HG03575 (cell line): ENCODE results near the gene GDPGP1.

Source experiments
- ATAC-seq: cut with Tn5 transposase; IDR thresholded peaks from one replicate; pipeline ENCODE4 v1.9.1; 2021; ENCODE audit not compliant: unreplicated experiment, insufficient number of reproducible peaks, low FRiP score; ENCODE audit errors: extremely low read depth

Gene GDPGP1

DNA sequence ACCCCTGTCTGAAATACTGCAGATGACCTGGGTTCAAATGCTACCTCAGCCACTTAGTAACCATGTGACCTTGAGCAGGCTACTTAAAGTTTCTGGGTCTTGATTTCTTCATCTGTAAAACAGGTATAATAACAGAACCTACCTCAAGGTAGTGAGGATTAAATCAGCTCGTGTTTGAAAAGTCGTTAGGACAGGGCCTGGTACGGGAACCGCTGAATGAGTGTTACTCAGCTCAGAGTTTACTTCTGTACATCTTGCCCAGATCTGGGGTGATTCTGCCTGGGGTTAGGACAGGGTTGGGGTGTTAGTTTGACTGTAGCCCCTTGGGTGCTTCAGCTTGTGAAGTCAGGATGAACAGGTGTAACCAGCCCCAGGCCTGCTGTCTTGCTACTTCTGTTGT, 31.1 kb upstream of the GDPGP1 start:
- no peak for ATAC-seq

DNA sequence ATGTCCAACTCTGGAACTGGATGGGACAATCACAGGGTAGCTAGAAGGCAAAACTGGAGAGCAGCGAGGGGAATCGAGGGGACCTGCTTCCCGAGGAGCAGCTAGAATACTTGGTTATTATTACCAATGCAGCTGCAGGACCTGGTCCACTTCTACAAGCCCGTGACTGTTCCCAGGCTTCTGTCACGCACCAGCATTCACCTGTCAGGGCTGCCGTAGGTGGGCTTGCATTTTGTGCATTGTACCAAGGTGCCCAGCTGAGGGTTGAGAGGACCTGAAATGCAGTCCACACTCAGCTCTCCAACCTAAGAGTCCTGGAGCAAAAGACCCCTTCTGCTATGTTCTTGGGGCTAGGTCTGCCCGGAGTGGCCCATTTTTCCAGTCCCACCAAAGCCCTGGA, 30.5 kb upstream of the GDPGP1 start:
- no peak for ATAC-seq

DNA sequence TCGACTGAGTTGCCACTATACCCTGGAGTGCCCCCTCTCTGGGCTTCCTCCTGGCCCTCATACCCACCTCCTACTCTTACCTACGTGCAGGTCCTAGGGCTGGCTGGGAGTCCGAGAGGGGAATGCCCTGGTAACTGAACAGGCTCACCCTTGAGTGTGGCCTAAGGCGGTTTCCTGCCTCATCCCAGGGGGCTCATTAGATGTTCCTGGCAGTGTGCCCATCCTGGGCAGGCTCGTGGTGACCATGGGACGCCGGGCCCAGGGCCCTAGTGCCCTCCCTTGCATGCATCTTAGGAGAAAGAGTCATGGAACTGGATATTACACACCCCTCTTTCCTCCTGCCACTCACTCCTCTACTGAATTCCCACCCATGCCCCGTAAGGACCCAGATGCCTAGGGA, 30.1 kb upstream of the GDPGP1 start:
- no peak for ATAC-seq

DNA sequence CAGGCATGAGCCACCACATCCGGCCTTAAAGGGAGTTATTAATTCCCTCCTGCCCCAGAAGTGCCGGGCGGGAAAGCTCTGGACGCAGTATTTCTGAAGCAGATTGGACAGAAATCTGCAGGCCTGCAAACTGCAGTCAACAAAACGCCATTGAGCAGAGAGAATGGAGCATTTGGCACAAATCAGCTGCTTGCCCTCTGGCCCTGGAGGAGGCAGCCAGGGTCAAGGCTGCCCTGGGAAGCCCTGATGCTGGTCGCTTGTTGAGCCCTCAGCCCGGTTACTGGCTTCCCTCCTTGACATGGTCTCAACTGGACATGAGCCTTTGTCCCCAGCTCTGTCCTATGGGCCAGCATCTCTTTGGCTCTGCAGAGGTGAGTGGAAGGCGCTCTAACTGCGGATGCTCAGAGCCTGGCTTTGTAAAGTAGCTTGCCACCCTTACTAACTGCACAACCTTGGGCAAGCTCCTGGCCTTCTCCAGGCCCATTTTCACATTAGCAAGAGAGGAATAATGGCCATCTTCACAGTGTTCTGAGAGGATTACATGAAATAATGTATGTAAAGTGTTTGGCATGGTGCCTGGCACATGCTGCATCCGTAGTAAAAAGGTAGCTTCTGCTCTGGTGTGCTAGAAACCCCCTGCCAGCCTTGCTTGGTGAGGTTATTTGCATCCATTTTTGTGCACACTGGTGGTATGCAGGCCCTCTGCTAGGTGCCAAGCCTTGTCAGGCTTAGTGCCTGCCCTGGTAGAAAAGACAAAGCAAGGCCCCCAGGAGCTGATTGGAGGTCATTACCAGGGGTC, 28.8 kb upstream of the GDPGP1 start:
- ATAC-seq: no peak

DNA sequence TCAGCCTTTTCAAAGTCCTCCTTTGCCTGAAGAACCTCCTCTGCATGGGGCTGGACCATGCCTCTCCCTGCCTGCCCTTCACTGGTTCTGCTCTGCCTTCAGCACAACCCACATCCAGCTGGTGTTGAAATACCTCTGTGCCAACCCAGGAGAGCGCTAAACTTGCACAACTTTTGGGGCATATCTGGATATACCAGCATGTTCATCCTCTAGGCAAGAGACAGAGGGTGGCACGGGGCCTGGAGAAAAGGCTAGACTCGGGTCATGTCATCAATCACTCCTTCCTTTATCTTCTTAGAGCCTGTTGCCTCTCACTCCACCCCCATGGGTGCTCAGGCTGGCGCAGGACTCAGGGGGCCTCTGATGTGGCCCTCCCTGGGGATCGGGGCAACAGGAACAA, 28.1 kb upstream of the GDPGP1 start:
- no peak for ATAC-seq

DNA sequence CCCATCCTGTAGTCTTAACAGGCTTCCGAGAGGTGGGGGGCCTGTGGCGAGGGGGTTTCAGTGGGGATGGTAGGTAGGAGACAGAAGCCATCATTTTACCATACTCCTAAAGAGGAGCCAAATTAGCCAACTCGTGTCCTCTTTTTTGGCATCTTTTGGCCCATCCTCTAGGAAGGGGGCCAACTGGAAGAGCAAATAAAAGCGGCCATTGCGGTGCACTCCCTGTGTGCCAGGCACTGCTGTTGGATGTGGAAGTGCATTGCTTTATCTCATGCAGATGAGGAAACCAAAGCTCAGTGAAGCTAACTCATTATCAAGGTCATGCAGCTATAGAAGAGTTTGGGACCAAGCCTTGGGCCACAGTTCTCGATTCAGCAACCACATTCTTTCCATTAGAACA, 26.8 kb upstream of the GDPGP1 start:
- no peak for ATAC-seq

DNA sequence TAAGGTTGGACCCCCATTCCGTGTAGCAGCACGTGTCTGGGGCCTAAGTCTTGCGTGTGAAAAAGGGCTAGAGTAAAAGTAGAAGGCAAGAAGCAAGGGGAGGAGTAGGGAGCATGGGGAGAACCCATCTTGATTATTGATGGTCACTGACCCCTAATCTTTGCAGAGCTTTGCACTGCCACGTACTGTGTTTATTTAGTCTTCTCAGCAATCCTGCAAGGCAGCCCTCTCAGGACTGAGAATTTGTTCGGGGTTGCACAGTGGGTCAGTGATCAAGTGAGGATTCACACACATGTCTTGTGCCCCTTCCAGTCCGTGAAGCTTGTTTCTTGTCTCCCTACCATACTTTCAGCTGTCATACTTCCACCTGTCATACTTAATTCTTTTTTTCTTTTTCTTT, 25.7 kb upstream of the GDPGP1 start:
- no peak for ATAC-seq

DNA sequence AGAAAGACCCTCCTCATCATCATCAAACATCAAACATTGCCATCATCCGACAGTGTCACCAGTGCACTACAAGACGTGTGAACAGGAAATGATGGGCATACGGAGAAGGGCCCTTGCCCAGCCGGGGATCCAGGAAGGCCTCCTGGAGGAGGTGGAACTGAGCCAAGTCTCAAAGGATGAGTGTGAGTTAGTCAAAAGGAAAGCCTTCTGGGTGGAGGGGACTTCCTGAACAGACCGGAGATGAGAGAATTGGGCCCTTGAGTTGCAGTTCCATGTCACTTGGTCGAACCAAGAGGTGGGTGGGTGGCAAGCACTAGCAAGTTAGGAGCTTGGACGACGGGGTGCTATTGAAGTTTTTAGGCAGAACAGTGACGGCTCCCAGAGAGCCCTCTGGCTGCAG, 24.4 kb upstream of the GDPGP1 start:
- no peak for ATAC-seq

DNA sequence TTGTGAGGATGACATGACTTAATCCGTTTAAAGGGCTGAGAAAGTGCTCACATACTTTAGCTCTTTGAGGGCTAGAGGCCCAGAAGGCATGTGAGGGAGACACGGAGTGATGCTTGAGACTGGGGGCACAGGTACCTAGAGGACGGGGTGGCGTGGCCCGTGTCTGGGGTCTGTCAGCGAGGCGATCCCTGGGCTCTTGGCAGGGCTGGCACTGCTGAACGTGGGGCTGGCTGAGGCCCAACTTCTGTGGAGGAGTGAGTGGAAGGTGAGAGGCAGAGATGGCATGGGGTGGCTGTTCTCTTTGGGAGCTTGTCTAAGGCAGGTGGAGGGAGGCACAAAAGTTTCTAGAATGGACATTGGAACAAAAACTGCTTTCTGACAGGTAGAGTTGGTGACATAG, 23.4 kb upstream of the GDPGP1 start:
- no peak for ATAC-seq

DNA sequence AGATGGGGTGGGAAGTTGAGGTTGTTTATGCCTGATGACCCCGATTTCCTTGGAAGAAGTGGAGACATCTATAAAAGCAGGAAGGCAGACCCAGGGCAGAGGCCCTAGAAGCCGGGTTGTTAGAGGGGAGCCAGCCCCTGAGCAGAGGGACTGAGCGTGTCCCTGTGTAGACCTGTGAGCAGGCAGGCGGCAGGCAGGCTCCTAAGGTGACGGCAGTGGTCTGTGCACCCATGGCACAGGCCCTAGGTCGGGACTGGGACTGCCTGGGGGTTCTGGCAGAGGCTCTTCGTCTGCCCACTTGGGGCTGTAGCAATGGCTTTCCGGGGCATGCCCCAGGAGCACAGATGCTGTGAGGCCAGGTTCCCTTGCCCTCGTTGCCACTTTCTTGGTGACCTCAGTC, 23.0 kb upstream of the GDPGP1 start:
- ATAC-seq: no peak

DNA sequence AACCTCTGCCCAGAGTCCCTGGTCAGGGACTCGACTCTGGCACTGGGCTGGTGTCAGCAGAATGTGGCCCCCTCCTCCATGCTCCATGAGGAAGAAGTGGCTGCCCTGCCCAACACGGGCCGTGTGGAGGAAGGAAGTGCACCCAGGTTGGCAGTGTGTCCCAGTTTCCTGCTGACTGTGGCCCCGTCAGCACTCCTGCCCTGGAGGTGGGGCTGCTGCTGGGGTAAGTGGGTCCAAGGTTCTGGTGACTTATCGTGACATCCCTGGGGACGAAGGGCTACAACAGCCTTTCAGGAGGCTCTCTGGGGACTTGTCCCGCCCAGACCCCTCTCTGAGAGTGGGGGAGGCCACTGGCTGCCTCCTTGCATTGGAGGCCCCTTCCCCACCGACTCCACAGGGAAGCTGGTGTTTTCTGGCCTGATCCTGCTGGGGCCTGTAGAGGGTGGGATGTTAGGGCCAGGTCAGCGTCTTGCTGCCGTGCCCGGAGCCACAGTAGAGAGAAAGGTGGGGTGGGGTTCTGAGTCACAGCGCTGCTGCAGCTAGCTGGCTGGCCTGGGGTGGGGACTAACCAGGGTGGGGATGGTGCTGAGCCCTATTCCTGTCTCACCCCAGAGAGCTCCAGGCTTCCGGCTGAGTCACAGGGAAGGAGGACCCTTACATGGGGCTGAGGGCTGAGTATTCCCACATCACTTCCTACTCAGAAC, 22.4 kb upstream of the GDPGP1 start:
- no peak for ATAC-seq

DNA sequence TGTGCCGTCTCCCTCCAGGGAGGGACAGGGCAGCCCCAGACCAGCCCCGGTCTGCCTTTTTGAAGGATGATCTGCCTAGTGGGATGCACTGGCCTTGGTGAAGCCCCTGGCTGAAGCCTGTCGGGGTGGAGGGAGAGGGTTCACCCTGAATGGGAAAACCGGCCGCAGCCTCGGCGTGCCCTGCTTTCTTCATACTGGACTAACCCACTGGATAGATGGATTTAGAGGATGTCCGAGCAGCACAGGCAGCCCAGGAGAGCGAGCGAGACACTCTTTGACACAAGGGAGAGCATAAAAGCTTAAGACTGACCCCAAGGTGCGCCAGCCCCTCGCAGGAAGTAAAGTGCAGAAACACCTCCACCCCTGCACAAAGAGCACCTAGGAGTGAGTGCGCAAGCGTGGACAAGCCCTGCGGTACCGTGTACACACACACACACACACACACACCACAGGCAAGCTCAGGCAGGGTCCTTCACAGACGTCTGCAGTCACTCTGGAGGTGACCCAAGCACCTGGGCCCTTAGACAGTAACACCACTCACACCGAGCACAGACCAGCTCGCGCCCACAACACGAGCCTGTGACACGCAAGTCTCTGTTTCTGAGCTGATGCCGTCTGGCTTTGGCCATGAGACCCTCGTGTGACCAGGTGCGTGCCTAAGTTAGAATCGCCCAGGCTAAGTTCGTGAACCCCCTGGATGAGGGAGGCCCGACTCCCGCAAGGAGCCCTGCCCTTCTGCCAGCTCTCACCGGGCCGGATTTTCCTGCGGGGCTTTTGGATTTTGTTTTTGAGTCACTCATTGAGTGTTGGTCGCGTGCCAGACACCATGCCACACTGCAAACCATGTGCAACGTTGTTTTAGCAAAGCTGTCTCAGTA, 21.5 kb upstream of the GDPGP1 start:
- ATAC-seq: no peak

DNA sequence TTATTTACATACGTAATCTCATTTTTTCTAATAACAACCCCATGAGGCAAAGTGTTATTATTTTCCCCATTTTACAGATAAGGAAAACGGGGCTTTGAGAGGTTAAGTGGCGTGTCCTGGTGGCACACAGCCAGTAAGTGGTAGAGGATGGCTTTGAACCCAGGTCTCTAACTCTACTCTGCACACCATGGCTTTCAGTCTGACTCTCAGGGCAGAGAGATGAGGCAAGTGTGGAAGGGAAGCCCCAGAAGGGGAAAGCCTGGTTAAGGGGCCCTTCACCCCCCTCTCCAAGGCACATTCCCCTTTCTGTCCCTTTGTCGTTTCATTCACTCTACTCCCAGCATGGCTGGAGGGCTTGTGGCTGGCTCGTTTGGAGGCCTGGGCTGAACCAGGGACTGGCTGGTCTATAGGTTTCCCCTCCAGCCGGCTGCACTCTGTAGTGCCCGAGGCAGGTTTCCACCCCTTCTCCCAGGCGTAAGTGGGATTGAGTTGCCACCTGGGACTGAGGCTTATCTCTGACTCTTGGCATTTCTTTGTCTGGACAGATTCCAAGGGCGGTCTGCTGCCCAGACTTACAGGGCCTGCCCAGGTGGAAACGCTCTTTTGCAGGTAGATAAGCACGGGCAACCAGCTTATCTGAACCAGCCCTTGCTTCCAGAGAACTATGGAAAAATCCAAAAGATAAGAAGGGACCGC, 20.7 kb upstream of the GDPGP1 start:
- ATAC-seq: no peak

DNA sequence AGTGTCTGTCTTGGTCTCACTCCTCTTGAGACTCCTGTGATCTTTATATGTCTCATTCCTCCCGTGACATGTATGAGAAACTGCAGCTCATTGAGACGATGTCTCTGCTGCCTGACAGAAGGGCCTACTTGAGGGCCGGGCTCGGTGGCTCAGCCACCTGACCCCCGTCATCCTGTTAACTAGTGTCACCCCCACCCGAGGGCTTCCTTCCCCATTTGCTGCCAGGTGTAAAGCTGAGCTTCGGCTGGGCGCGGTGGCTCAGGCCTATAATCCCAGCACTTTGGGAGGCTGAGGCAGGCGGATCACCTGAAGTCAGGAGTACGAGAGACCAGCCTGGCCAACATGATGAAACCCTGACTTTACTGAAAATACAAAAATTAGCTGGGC, 20.2 kb upstream of the GDPGP1 start:
- ATAC-seq: no peak

DNA sequence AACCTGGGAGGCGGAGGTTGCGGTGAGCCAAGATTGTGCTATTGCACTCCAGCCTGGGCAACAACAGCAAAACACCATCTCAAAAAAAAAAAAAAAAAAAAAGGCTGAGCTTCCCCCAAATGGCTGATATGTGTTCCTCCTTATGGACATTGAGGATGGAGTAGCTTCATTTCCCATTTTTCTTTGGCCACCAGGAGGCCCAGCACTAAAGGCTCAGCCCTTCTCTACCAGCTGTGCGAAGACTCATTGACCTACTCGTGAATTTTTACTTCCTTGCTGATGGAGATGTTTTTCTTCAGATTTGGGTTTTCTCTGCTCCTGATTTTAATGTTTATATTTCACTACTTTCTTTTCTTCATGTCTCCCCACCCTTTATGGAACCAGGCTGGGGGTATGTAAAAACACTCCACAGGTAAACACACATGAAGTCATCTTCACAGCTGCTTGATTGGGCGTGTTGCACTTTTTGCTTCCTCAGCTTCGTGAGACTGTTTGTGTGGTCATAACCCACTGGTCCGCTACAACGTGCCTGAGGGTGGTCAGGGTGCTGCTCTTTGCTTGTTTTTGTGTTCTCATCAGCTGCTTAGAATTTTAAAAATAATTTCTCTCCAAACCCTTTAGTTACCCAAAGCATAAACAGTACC, 19.3 kb upstream of the GDPGP1 start:
- no peak for ATAC-seq

DNA sequence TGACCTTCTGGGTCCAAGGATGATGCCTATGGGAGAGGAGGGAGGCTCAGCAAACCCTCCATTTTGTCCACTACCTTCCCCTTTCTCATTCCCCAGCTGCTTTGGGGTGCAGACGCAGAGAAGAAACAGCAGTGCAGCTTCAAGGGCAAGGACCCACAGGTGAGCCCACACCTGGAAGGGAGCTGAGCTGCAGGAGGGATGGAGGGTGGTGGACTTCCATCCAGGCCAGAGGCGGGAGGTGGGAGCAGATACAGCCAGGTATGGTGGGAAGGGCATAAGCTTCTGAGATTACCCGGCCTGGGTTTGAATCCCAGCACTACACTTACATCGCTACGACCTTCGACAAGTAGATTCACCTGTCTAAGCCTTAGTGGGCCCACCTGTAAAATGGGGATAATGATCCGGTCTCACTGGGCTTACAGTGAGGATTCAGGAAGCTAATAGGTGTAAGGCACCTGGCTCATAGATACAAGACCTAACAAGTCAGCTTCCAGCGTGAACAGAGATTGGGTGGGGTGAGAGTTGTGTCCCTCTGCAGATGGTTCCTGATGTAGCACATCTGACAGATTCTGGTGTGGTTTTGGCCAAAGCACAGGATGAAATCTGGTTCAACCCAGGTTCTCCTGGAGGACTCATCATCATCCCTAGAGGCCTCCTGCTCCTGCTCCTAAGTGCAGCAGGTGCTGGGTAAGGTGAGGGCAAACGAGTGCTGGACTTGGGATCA, 16.2 kb upstream of the GDPGP1 start:
- ATAC-seq: no peak

DNA sequence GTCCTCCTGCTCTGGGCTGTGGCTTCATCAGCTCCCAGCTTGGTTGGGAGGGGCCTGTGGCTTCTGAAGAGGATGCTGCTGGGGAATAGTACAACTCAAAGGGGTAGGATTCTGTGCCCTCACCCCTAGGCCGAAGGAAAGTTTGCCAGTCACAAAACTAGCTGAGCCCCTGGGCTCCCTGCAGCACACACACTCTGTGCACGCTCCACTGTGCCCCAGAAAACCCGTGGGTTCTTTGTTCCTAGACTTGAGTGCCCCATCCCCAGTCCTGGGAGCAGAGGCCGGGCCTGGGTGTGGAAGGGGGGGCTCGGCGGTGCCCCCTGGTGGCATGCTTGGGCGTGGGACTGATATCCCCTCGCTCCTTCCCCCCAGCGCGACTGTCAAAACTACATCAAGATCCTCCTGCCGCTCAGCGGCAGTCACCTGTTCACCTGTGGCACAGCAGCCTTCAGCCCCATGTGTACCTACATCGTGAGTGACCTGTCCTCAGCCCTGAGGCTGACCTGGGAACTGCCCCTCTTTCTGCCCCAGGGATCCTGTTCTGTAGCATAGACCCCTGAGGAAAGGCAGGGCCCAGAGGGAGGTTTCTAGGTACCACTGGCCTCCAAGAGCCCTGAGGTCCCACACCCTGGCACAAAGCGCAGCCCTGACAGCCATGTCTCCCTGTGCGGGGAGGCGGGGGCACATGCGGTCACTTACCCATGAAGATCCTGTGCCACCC, 14.4 kb upstream of the GDPGP1 start:
- no peak for ATAC-seq
